Spinal cord (tissue), 10 donors: ENCODE data around the gene ECE1. TPM values are rescaled to one million over a fixed set of nuclear protein-coding genes. Genes with fewer than 3 reads are reported as not detected.

Source experiments
- DNase-seq, 6 donors: peaks; one replicate each; pipeline versions ENCODE4 v3.0.0 to v3.0.0-alpha.2; 2013 to 2015; ENCODE audit warnings: low spot score in 6 of 6, low read depth in 4 of 6
- H3K27ac ChIP-seq: one replicate; pipeline ENCODE4 v1.5.1; 2013; ENCODE audit warnings: low read depth, low read length, control low read depth
- H3K27me3 ChIP-seq: one replicate; pipeline ENCODE4 v1.6.1; 2013; ENCODE audit warnings: low read length; ENCODE audit not compliant: control insufficient read depth, insufficient read depth
- H3K36me3 ChIP-seq: one replicate; pipeline ENCODE4 v1.6.1; 2013; ENCODE audit warnings: low read length; ENCODE audit not compliant: control insufficient read depth, insufficient read depth
- H3K4me1 ChIP-seq: one replicate; pipeline ENCODE4 v1.6.1; 2013; ENCODE audit warnings: low read length; ENCODE audit not compliant: control insufficient read depth, insufficient read depth
- H3K4me3 ChIP-seq: one replicate; pipeline ENCODE4 v1.5.1; 2013; ENCODE audit warnings: low read depth, low read length, control low read depth
- H3K9me3 ChIP-seq: one replicate; pipeline ENCODE4 v1.6.1; 2013; ENCODE audit warnings: low read length; ENCODE audit not compliant: control insufficient read depth, insufficient read depth
- WGBS: methylation state at CpG from one replicate; pipeline ENCODE4 v1.1.5; 2013; ENCODE audit warnings: missing lambda C conversion rate; ENCODE audit not compliant: insufficient coverage; 5-methylcytosine and 5-hydroxymethylcytosine counted together
- polyA plus RNA-seq, 2 donors: library from polyadenylated mRNA; unstranded; fragments of 120-200 nt; gene quantifications; one replicate each; pipeline ENCODE4 v1.2.1, GENCODE V29; 2013; ENCODE audit not compliant: insufficient read length in 2 of 2
- total RNA-seq, 2 donors: library from RNA; depleted of rRNA in 1 of 2; stranded (reverse); fragments of 120-200 nt in 1 of 2; fragments of >200 nt in 1 of 2; gene quantifications; one replicate each; pipeline versions ENCODE4 v1.2.3 to v1.2.4, GENCODE V29; 2013 to 2014
- donor health status: healthy.

Gene ECE1
- total and polyA plus RNA-seq, 4 donors = 21.2 to 33.9 (median 27.1) TPM

DNA sequence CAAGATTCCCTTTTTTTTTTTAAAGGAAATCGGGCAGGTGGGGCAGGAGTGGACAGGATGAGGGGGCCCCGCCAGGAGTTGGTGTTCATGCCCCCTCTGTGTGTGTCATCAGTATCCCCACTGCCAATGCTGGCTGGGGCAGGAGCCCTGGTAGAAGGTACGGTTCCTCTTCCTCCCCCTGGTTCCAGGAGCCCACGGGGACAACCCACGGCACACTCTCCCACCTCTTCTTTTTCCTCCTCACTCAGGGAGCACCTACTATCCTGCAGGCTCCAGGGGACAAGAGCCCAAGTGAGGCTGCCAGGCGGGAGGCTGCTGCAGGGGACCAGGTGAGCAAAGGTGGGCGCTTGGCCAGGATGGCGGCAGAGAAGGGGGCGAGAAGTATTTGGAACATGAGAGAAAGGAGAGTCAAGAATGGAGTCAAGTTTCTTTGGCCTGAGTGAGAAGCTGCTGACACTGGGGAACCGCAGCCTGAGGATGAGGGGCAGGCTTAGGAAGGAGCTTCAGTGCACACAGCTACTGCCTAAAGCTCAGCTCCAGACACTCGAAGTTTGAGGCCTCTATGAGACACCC is 26.5 kb downstream of the ECE1 start:
- no peak for DNase-seq
- Histone ChIP-seq H3K27me3 (no peaks in the 10 kb centered on the region), H3K9me3 (no peaks in the 10 kb centered on the region), H3K36me3 (peaks cover 22% of the 10 kb centered on the region), H3K4me1 (peaks cover 59% of the 10 kb centered on the region), H3K27ac (no peak overlapping the region), H3K4me3 (no peak overlapping the region)
- WGBS = 87% methylated on average over 8 of the region's 11 CpGs

DNA sequence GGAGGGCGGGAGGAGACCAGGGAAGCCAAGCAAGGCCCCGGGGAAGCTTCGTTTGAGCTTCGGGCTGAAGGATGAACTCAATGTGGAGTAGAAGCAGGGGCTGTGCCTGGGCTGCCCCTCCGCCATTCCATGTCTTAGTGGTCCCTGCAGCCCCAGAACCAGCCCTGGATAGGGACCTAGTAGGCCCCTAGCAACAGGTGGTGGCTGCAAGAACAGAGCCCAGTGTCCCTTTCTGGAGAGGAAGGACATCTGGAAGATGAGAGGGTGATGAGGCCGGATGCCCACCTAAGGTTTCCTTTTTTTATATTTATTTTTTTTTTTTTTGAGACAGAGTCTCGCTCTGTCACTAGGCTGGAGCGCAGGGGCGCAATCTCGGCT is 27.2 kb downstream of the ECE1 start:
- Histone ChIP-seq H3K27ac (peak overlapping the region; percentile 79), H3K4me1 (peaks cover 53% of the 10 kb centered on the region), H3K4me3 (no peak overlapping the region), H3K36me3 (peaks cover 22% of the 10 kb centered on the region), H3K27me3 (no peaks in the 10 kb centered on the region), H3K9me3 (no peaks in the 10 kb centered on the region)
- no peak for DNase-seq
- WGBS = no CpG with 5 or more reads among the region's 10 CpGs

DNA sequence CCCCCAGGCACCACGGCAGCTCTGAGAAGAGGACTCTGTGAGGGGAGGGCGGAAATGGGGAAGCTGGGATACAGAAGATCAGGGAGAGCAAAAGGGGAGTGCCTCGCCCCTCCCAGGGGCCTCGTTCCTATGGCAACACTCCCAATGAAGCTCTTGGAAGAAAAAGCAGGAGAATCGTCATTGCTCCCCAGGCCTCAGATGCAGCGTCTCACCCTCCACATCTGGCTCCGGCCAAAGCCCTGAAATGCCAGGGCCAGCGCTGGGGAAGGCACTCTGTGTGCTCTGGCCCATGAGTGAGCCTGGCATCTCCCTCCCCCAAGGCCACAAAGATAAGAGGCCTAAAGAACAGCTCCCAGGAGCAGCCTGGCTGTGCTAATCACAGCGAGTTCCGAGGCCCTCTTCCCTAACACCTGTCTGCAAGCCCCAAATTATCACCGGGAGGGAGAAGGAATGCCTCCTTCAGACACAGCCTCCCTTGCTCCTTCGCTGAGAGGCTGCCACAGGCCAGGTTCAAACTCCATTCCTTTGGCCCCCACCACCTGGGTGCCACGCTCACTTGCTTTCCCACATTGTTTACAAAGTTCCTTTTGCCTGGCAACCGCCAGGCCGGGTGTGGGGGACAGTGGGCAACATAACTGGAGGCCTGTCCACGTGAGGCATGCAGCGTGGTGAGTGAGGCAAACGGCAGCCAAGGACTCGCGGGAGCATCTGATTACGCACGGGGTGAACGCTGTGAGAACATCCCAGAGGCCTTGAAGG is 27.8 kb downstream of the ECE1 start:
- WGBS = 24% methylated on average over 22 of the region's 23 CpGs
- Histone ChIP-seq H3K9me3 (no peaks in the 10 kb centered on the region), H3K27ac (peak overlapping the region; percentile 79), H3K4me1 (peaks cover 53% of the 10 kb centered on the region), H3K36me3 (peaks cover 26% of the 10 kb centered on the region), H3K27me3 (no peaks in the 10 kb centered on the region), H3K4me3 (no peak overlapping the region)
- peak in 2 of 6 donors; percentile 58 to 60 for DNase-seq

DNA sequence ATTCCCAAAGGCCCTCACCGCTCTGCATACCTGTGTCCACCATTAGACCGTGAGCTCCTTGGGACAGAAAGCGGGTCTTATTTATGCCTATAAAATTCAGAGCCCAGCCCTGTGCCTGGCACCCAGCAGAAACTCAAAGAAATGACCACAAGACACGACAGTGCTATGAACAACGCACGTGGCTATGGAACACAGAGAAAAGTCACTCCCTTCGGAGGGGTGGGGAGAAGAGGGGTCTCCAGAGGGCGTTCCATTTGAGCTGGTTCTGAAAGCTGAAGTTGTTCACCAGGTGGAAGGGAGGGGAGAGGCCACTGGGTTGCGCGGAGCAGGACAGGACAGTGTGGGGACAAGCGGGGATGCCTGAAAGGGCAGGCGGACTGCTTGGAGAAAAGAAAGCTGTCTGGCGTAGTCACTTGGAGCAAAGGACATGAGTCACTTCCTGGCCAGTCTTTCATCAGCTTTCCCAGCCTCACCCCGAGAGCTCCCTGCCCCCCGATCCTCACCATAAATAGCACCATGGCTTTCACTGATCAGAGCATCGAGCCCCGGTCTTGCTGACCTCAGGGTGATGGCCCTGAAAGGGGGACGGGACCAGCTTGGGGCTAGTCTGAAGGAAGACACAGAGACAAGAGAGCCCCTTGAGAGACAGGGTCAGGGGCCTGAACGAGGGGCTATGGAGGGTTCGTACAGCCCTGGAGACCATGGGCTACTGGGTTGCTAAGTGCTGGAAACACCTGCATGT is 28.5 kb downstream of the ECE1 start:
- Histone ChIP-seq H3K27ac (peak overlapping the region; percentile 79), H3K36me3 (peaks cover 32% of the 10 kb centered on the region), H3K27me3 (no peaks in the 10 kb centered on the region), H3K9me3 (no peaks in the 10 kb centered on the region), H3K4me3 (no peak overlapping the region), H3K4me1 (peaks cover 53% of the 10 kb centered on the region)
- WGBS = 68% methylated on average over 17 of the region's 20 CpGs
- no peak for DNase-seq

DNA sequence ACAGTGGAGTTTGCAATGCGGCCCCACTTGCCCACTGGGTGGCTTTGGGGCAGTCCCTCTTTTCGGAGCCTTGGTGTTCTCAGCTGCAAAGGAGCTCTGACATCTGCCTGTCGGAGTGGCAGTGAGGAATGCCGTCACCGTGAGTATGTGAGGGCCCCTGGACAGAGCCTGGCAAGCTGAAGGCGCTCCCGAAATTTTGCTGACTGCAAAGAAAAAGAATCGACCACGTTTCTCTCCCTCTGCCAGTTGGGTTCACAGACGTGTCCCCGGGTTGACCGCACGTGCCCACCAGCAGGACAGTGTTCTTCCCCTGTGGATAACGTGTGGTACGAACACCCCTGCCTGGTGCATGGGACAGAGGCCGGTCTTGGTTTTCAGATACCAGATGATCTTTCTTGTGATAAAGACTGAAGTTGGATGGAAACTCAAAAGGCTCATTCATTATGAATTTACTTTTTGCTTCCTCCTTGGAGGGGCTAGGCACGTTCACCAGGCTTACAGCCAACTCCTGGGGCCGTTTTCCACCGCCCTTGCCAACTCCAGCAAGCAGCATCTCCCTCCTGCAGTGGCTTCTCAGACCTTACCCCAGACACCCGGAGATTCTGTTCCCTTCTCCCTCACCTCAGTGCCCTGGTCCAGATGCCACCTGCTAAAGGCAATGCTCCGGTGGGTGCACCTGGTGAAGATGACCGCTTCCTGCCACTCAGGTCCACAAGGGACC is 29.7 kb downstream of the ECE1 start:
- peaks cover 41% of the 10 kb centered on the region for H3K36me3 ChIP-seq
- WGBS = 61% methylated on average over 21 of the region's 22 CpGs
- H3K27me3 ChIP-seq = no peaks in the 10 kb centered on the region
- H3K27ac ChIP-seq = peak overlapping the region; percentile 79
- H3K4me1 ChIP-seq = peaks cover 50% of the 10 kb centered on the region
- H3K4me3 ChIP-seq = no peak overlapping the region
- peak in 1 of 6 donors; percentile 66 for DNase-seq
- H3K9me3 ChIP-seq = no peaks in the 10 kb centered on the region

DNA sequence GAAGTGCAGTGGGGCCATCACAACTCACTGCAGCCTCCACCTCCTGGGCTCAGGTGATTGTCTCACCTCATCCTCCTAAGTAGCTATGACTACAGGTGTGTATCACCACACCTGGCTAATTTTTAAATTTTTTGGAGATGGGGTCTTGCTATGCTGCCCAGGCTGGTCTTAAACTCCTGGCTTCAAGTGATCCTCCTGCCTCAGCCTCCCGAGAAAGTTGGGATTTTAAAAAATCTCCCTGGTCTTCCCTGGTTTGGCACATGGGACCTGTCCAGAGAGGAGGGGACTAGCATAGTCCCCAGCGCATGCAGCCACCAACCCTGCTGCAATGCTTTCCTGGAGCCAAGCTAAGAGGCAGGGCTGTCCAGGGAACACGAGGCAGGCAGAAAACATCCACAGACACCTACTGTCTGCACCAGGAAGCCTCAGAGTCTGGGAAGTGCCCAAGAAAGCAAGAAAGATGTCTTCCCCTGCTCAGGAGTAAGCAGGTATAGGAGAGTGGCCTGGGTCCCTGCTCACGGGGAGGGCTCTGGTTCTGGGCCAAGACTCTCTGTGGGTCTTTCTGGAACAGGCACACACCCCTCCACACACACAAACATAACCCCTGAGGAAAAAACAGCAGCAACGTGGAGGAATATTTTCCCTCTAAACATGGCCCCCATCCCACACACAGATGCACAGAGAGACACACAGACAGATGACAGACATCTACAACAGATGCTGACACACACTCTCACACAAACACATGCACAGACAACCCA is 30.8 kb downstream of the ECE1 start:
- H3K36me3 ChIP-seq = peaks cover 44% of the 10 kb centered on the region
- no peak overlapping the region for H3K27ac ChIP-seq
- H3K9me3 ChIP-seq = no peaks in the 10 kb centered on the region
- H3K27me3 ChIP-seq = no peaks in the 10 kb centered on the region
- H3K4me3 ChIP-seq = no peak overlapping the region
- 75% methylated on average over 4 of the region's 5 CpGs for WGBS
- peaks cover 59% of the 10 kb centered on the region for H3K4me1 ChIP-seq
- DNase-seq = no peak

DNA sequence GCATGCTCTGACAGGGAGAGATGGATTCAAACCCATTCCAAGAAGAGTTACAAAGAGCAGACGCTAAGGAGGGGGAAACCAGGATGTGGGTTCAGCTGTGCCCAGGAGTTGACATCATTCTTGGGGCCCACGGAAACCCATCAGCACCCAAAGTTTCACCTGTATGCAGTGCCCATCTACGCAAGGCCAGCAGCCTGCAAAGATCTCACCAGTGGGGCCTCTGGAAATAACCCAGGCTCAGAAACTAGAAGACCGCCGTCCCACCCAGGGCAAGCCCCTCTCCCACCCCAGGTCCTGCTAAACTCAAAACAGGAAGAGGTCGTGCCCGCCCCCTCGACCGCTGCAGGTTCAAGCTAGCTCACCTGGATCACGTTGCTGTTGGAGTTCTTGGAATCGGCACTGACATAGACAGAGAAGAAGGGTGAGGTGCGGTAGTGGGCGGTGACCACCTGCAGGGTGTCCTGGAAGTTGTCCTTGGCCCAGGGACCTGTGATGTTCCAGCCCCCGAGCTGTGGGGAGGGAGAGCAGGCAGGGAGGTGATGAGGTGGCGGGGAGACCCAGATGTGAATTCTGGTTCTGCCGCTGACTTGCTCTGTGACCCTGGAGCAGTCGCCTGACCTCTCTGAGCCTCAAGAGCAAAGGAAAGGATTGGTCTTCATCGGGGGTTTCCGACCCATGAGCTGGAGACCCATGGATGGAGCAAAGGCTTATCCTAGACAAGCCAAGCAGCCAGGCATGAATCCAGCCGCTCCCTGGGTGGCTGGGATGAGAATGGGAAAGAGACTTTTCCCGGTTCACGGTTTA is 31.7 kb downstream of the ECE1 start:
- WGBS = 92% methylated on average over 18 of the region's 22 CpGs
- Histone ChIP-seq H3K27ac (no peak overlapping the region), H3K36me3 (peaks cover 42% of the 10 kb centered on the region), H3K27me3 (no peaks in the 10 kb centered on the region), H3K4me1 (peaks cover 58% of the 10 kb centered on the region), H3K9me3 (no peaks in the 10 kb centered on the region), H3K4me3 (no peak overlapping the region)
- DNase-seq = no peak

DNA sequence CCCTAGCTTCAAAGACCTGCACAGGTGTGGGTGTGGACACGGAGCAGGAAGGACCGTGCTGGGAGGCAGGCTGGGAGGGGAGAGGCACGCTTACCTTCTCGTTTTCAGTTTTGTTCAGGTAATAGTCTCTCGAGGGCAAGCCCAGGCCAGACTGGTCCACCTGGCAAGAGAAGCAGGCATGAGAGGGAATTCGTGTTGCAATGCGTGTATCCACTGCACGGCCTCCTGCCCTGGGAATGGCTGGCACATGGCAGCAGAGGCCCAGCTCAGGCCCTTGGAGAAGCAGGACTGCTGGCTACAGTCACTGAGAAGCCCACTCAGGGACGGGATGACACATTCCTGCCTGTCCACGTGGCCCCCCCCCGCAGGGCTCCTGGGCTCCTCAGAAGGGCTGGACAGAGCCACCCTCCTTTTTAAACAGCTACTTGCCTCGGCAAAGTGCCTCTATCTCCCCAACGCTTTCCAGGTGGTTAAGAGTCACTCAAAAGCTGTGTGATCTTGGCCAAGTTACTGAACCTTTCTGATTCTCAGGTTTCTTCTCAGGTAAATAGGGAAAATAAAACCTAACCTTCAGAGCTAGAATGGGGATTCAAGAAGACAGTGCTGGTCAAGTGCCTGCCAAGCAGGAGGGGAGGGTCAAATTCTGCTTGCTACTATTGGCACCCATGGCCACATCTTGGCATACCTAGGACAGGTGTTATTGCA is 32.7 kb downstream of the ECE1 start:
- peaks cover 49% of the 10 kb centered on the region for H3K4me1 ChIP-seq
- H3K27ac ChIP-seq = no peak overlapping the region
- no peak overlapping the region for H3K4me3 ChIP-seq
- peaks cover 42% of the 10 kb centered on the region for H3K36me3 ChIP-seq
- no peaks in the 10 kb centered on the region for H3K9me3 ChIP-seq
- no peak for DNase-seq
- no peaks in the 10 kb centered on the region for H3K27me3 ChIP-seq
- 89% methylated on average over 11 of the region's 13 CpGs for WGBS
